Measurements from ENCODE around the gene MXD1.

Gene MXD1

DNA sequence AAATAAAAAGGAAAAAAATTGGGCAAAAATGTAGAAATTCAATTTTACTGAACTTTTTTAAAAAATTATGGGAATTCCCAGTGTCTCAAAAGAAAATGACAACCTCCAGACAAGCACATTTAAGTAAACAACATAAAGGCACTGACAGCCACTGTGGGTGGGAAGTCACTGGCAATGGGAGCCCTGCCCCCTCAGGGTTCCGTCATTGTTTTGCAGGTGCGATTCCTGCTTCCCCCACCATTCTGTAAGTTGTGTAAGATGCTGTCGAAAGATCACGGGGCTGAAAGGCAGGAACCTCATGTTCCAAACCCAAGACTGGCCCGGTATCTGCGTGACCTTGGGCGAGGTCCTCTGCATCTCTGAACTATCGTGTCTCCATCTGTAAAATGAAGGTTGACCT is 62.3 kb downstream of the MXD1 start:
- no peak for DNase-seq (ENCODE audit: low read depth)

DNA sequence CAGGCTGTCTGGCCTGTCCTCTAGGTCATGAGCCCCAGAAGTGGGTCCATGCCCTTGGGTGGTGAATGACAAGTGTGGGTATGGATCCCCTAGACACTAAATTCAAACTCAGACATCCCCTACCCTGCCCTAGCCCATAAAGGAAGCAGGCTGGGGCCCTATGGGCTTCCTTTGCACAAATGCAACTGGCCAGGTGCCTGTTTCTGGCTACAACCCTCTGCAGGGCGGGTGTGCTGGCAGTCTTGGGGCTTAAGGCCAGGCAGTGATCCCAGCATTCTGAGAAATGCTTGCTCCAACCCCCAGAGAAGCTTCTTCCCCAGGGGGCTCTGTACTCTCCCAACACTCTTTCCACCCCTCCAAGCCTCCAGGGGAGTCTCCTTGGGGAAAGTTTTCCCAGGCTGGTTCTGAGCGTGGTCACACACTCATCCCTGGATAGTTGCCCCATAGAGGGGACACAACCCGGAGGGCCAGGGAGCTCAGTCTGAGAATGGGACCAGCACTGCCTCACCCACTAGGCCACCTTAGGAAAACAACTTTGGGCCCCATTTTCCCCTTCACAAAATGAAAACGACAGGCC is 63.1 kb downstream of the MXD1 start:
- no peak for DNase-seq (ENCODE audit: low read depth)

DNA sequence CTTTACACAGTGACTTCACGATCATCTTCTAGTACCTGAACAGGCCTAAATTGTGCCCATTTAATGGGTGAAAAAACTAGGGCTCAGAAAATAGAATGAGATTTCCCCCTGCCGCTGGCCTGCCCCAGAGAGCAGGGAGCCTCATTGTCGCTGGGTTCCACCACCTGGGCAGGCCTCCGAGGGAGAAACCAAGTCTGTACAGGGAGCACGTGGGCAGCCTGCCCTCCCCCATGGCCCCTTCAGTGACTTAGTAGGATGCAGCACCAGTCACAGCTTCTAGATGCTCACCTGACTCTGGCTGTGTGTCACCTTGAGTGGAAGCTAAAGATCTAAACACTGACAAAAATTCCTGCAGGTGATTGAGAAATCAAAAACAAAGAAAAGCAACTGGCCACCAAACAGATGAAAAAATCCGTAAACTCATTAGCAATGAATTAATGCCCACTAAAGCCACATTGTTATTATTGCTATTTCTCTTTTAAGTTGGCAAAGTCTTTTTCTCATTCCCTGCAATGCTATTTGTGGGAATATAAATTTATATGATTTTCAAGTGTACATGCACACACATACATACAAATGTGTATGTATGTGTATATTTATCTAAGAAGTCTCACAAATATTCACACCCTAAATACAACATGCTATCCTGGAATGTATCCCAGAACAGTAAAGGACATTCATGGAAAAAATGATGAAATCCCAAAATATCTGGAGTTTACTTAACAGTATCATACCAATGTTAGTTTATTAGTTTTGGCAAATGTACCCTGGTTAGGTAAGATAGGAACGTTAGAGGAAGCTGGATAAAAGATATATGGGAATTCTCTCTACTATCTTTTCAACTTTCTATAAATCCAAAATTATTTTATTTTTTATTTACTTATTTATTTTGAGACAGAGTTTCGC is 65.2 kb downstream of the MXD1 start:
- no peak for DNase-seq (ENCODE audit: low read depth)

DNA sequence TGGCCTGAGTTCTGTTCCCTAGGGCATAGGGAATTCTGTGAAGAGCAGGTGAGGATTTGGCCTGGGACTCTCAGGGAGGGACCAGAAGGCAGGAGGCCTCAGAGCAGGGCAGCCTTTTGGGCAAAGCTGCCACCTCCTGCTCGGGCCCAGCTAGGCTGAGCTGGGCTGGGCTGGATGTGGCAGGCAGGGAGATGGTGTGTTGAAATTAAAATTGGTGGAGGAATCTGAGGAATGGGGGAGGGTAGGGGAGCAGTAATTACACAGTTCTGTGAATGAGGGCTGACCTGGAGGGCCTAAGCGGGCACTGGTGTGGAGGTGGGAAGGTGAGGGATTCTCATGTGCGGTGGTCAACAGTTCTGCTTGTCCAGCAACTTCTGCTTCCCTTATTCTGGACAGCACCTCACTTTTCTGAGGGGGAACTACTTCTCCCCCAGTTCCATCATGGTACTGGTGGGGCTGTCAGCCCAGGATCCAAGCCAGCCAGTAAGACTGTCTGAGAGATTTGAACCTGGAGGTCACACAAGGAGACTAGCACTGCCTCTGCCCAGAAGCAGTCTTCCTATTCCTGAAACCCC is 68.6 kb downstream of the MXD1 start:
- no peak for DNase-seq (ENCODE audit: low read depth)

DNA sequence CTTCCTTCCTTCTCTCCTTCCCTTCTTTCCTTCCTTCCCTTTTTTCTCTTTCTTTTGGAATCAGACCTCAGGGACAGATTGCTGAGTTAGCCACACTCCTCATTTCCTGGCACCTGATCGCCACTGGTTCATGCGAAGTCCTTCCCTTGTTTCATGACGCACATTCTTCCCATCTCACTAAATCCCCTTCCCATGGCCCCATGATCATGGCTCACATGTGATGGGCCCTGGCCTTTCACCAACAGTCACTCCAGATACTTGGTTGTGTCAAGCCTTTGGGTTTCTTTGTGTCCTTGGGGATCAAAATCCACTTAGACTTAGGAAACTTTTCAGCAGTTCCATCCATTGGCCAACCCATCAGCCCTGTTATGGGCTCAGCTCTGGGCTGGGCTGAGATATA is 70.3 kb downstream of the MXD1 start:
- DNase-seq (ENCODE audit: low read depth): no peak

- peak; percentile 18 for DNase-seq (ENCODE audit: low read depth)
Measured at GRCh38 chr2:69985688-69986087, 70.8 kb downstream of the MXD1 start.

GRCh38 chr2:69986691-69987090 is 71.8 kb downstream of the MXD1 start:
- DNase-seq (ENCODE audit: low read depth): no peak

DNA sequence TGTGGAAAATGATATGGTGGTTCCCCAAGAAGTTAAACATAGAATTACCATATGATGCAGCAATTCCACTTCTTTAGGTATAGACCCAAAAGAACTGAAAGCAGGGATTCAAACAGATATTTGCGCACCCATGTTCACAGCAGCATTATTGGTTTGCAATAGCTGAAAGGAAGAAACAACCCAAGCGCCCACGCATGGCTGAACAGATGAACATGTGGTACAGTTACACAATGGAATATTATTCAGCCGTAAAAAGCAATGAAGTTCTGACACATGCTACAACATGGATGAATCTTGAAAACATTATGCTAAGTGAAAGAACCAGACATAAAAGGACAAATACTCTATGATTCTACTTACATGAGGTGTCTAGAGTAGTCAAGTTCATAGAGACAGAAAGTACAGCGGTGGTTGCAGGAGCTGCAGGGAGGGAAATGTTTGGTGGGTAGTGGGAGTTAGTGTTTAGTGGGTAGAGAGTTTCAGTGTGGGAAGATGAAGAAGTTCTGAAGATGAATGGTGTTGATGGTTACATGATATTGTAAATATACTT is 73.3 kb downstream of the MXD1 start:
- no peak for DNase-seq (ENCODE audit: low read depth)

GRCh38 chr2:69989009-69989408 is 74.1 kb downstream of the MXD1 start:
- DNase-seq (ENCODE audit: low read depth): no peak

DNA sequence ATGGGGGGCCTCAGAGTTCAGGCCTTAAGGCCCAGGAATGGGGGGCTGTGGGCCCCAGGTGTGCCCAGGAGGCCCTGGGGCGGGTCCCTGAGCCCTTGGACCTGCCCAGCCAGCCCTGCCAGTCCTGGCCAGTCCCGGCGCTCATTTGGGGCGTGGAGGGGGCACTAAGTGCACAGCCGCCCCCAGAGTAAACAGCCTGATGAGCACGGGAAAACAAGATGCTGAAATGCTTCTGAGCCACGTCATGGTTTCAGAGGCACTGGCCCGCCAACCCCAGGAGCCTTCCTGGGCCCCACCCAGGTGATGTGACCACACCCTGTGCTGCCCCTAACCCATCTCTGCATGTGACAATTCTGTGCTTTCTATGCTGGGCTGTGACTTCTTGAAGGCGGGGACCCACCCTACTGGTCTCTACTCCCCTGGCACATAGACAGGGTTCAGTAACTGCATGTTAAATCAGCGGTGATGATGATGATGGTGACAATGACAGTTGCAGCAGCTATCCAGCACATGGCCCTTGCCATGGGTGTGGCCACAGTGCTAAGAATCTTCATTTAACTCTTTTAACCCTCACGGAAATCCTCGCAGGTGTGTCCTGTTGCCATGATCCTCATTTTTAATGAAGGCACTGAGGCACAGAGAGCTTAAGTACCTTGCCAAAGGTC is 74.7 kb downstream of the MXD1 start:
- no peak for DNase-seq (ENCODE audit: low read depth)

All from GM04504 (cell line).